IPS-15b (cell line): Measurements from ENCODE around the gene THSD4.

Experiments
- H3K27me3 ChIP-seq: one replicate; pipeline ENCODE4 v1.6.1; 2013; ENCODE audit warnings: low read length; ENCODE audit not compliant: control insufficient read depth, insufficient read depth
- H3K36me3 ChIP-seq: one replicate; pipeline ENCODE4 v1.6.1; 2013; ENCODE audit warnings: low read length; ENCODE audit not compliant: control insufficient read depth, insufficient read depth
- H3K4me1 ChIP-seq: one replicate; pipeline ENCODE4 v1.6.1; 2013; ENCODE audit warnings: mild to moderate bottlenecking, low read length; ENCODE audit not compliant: control insufficient read depth, insufficient read depth
- H3K4me3 ChIP-seq: one replicate; pipeline ENCODE4 v1.5.1; 2013; ENCODE audit warnings: low read depth, low read length
- H3K9ac ChIP-seq: one replicate; pipeline ENCODE4 v1.6.1; 2013; ENCODE audit warnings: low read depth, mild to moderate bottlenecking, low read length
- H3K9me3 ChIP-seq: one replicate; pipeline ENCODE4 v1.6.1; 2013; ENCODE audit warnings: mild to moderate bottlenecking, low read length; ENCODE audit not compliant: control insufficient read depth, insufficient read depth

The THSD4 gene

GRCh38 chr15:71440489-71441110 is 325.3 kb downstream of the THSD4 start:
- Histone ChIP-seq H3K9ac (no peak overlapping the region), H3K4me1 (peaks cover 4% of the 10 kb centered on the region), H3K27me3 (no peaks in the 10 kb centered on the region), H3K36me3 (no peaks in the 10 kb centered on the region), H3K9me3 (no peaks in the 10 kb centered on the region), H3K4me3 (no peak overlapping the region)

- Histone ChIP-seq H3K4me1 (peaks cover 4% of the 10 kb centered on the region), H3K27me3 (no peaks in the 10 kb centered on the region), H3K4me3 (no peak overlapping the region), H3K9me3 (no peaks in the 10 kb centered on the region), H3K36me3 (no peaks in the 10 kb centered on the region), H3K9ac (no peak overlapping the region)
Measured at GRCh38 chr15:71443538-71443937, 328.3 kb downstream of the THSD4 start.

- Histone ChIP-seq H3K9ac (no peak overlapping the region), H3K9me3 (no peaks in the 10 kb centered on the region), H3K4me1 (peaks cover 4% of the 10 kb centered on the region), H3K27me3 (no peaks in the 10 kb centered on the region), H3K36me3 (no peaks in the 10 kb centered on the region), H3K4me3 (no peak overlapping the region)
Measured at GRCh38 chr15:71444032-71444810, 328.9 kb downstream of the THSD4 start.

GRCh38 chr15:71444866-71445590 is 329.8 kb downstream of the THSD4 start:
- Histone ChIP-seq H3K4me3 (no peak overlapping the region), H3K36me3 (no peaks in the 10 kb centered on the region), H3K9me3 (no peaks in the 10 kb centered on the region), H3K4me1 (peaks cover 4% of the 10 kb centered on the region), H3K27me3 (no peaks in the 10 kb centered on the region), H3K9ac (no peak overlapping the region)

GRCh38 chr15:71447328-71448250 is 332.3 kb downstream of the THSD4 start:
- Histone ChIP-seq H3K9ac (no peak overlapping the region), H3K36me3 (no peaks in the 10 kb centered on the region), H3K4me3 (no peak overlapping the region), H3K27me3 (no peaks in the 10 kb centered on the region), H3K9me3 (no peaks in the 10 kb centered on the region), H3K4me1 (peaks cover 4% of the 10 kb centered on the region)

GRCh38 chr15:71448688-71449114 is 333.4 kb downstream of the THSD4 start:
- Histone ChIP-seq H3K27me3 (no peaks in the 10 kb centered on the region), H3K9me3 (no peaks in the 10 kb centered on the region), H3K36me3 (no peaks in the 10 kb centered on the region), H3K4me1 (no peaks in the 10 kb centered on the region), H3K9ac (no peak overlapping the region), H3K4me3 (no peak overlapping the region)

GRCh38 chr15:71449363-71449762 is 334.1 kb downstream of the THSD4 start:
- Histone ChIP-seq H3K4me1 (no peaks in the 10 kb centered on the region), H3K27me3 (no peaks in the 10 kb centered on the region), H3K36me3 (no peaks in the 10 kb centered on the region), H3K9ac (no peak overlapping the region), H3K9me3 (no peaks in the 10 kb centered on the region), H3K4me3 (no peak overlapping the region)

- no peaks in the 10 kb centered on the region for H3K36me3 ChIP-seq
- no peak overlapping the region for H3K9ac ChIP-seq
- no peaks in the 10 kb centered on the region for H3K9me3 ChIP-seq
- no peak overlapping the region for H3K4me3 ChIP-seq
- no peaks in the 10 kb centered on the region for H3K27me3 ChIP-seq
- H3K4me1 ChIP-seq, result no peaks in the 10 kb centered on the region
Measured at GRCh38 chr15:71449956-71450355, 334.7 kb downstream of the THSD4 start.

GRCh38 chr15:71451130-71451529 is 335.9 kb downstream of the THSD4 start:
- Histone ChIP-seq H3K4me3 (no peak overlapping the region), H3K9ac (no peak overlapping the region), H3K4me1 (no peaks in the 10 kb centered on the region), H3K36me3 (no peaks in the 10 kb centered on the region), H3K9me3 (no peaks in the 10 kb centered on the region), H3K27me3 (no peaks in the 10 kb centered on the region)

- Histone ChIP-seq H3K4me1 (no peaks in the 10 kb centered on the region), H3K9me3 (no peaks in the 10 kb centered on the region), H3K36me3 (no peaks in the 10 kb centered on the region), H3K4me3 (no peak overlapping the region), H3K9ac (no peak overlapping the region), H3K27me3 (no peaks in the 10 kb centered on the region)
Measured at GRCh38 chr15:71452893-71453292, 337.6 kb downstream of the THSD4 start.

GRCh38 chr15:71454462-71454996 is 339.3 kb downstream of the THSD4 start:
- Histone ChIP-seq H3K27me3 (no peaks in the 10 kb centered on the region), H3K9ac (no peak overlapping the region), H3K36me3 (no peaks in the 10 kb centered on the region), H3K9me3 (no peaks in the 10 kb centered on the region), H3K4me1 (no peaks in the 10 kb centered on the region), H3K4me3 (no peak overlapping the region)
